GM23338 (cell line): ENCODE results near the gene RNF40. TPM values are rescaled to one million over a fixed set of nuclear protein-coding genes. Genes with fewer than 3 reads are reported as not detected.

Experiments
- ATAC-seq: fragments of 200-7000 bp; cut with Tn5 transposase; 3 replicates; pipeline ENCODE4 v1.9.1; 2020
- DNase-seq: peaks from one replicate; pipeline ENCODE4 v3.0.0-alpha.2; 2015; ENCODE audit warnings: low spot score
- H2AFZ ChIP-seq: fragments of 200-600 bp; sonication (generic); 2 replicates; pipeline ENCODE4 v1.8.0; 2016; ENCODE audit warnings: antibody characterized with exemption, mild to moderate bottlenecking, moderate library complexity
- H3F3A ChIP-seq: fragments of 200-600 bp; sonication (generic); replicated peaks from 2 replicates; pipeline ENCODE4 v1.8.0; 2017; ENCODE audit warnings: antibody characterized with exemption, mixed run types, low read depth
- H3K27ac ChIP-seq: fragments of 200-600 bp; sonication (generic); 2 replicates; pipeline ENCODE4 v1.6.1; 2016; ENCODE audit warnings: low read depth
- H3K27me3 ChIP-seq: fragments of 200-600 bp; sonication (generic); 2 replicates; pipeline ENCODE4 v1.8.0; 2016; ENCODE audit warnings: mild to moderate bottlenecking, mixed run types, moderate library complexity; ENCODE audit not compliant: insufficient read depth
- H3K36me3 ChIP-seq: fragments of 200-600 bp; sonication (generic); 2 replicates; pipeline ENCODE4 v1.8.0; 2016; ENCODE audit warnings: mild to moderate bottlenecking; ENCODE audit not compliant: insufficient read depth
- H3K4me1 ChIP-seq: fragments of 200-600 bp; sonication (generic); 2 replicates; pipeline ENCODE4 v1.8.0; 2016; ENCODE audit warnings: mild to moderate bottlenecking, moderate library complexity; ENCODE audit not compliant: insufficient read depth
- H3K4me2 ChIP-seq: fragments of 200-600 bp; sonication (generic); 2 replicates; pipeline ENCODE4 v1.7.1; 2017; ENCODE audit warnings: mixed run types
- H3K4me3 ChIP-seq: fragments of 200-600 bp; sonication (generic); 2 replicates; pipeline ENCODE4 v1.6.1; 2016; ENCODE audit warnings: mixed run types
- H3K79me2 ChIP-seq: fragments of 200-600 bp; sonication (generic); replicated peaks from 2 replicates; pipeline ENCODE4 v1.8.0; 2017; ENCODE audit warnings: mild to moderate bottlenecking; ENCODE audit not compliant: insufficient read depth
- H3K9me2 ChIP-seq: fragments of 200-600 bp; sonication (generic); 2 replicates; pipeline ENCODE4 v1.8.0; 2017; ENCODE audit not compliant: insufficient read depth
- H4K20me1 ChIP-seq: fragments of 200-600 bp; sonication (generic); replicated peaks from 2 replicates; pipeline ENCODE4 v1.8.0; 2017; ENCODE audit warnings: mild to moderate bottlenecking; ENCODE audit not compliant: insufficient read depth
- H3K27ac Mint-ChIP-seq: 2 replicates; pipeline ENCODE4 v1.8.0; 2020; ENCODE audit warnings: inconsistent platforms, mild to moderate bottlenecking, moderate library complexity, mixed read lengths
- H3K27me3 Mint-ChIP-seq: 3 replicates; pipeline ENCODE4 v1.8.0; 2022; ENCODE audit warnings: low read depth, mild to moderate bottlenecking, moderate library complexity, mixed read lengths, inconsistent platforms; ENCODE audit not compliant: insufficient read depth, poor library complexity
- H3K36me3 Mint-ChIP-seq: 3 replicates; pipeline ENCODE4 v1.8.0; 2021; ENCODE audit warnings: low read depth, mild to moderate bottlenecking, inconsistent platforms, moderate library complexity, mixed read lengths
- H3K4me1 Mint-ChIP-seq: 3 replicates; pipeline ENCODE4 v1.8.0; 2020; ENCODE audit warnings: mild to moderate bottlenecking, inconsistent platforms, mixed read lengths
- H3K4me3 Mint-ChIP-seq: 3 replicates; pipeline ENCODE4 v1.8.0; 2021; ENCODE audit warnings: moderate library complexity, mild to moderate bottlenecking, inconsistent platforms, mixed read lengths
- H3K9me3 Mint-ChIP-seq: 3 replicates; pipeline ENCODE4 v1.8.0; 2020; ENCODE audit warnings: moderate library complexity, mild to moderate bottlenecking, inconsistent platforms, mixed read lengths
- CTCF ChIP-seq, 2 experiments: fragments of 200-600 bp in 1 of 2; sonication (generic) in 1 of 2; conservative IDR thresholded peaks; 2 replicates each; pipeline versions ENCODE4 v1.5.1 to v1.6.1; 2016 to 2017; ENCODE audit warnings: antibody characterized with exemption in 2 of 2, low read depth in 2 of 2, mild to moderate bottlenecking in 2 of 2, moderate library complexity in 1 of 2
- EZH2phosphoT487 ChIP-seq: fragments of 200-600 bp; sonication (generic); IDR thresholded peaks from one replicate; pipeline ENCODE4 v1.8.1; 2018; ENCODE audit warnings: antibody characterized with exemption; ENCODE audit not compliant: unreplicated experiment
- JUNB ChIP-seq: IDR thresholded peaks from one replicate; pipeline ENCODE4 v1.6.1; 2016; ENCODE audit warnings: antibody characterized with exemption; ENCODE audit not compliant: unreplicated experiment
- REST ChIP-seq: IDR thresholded peaks from one replicate; pipeline ENCODE4 v1.6.1; 2018; ENCODE audit warnings: antibody characterized with exemption; ENCODE audit not compliant: unreplicated experiment
- ZNF331 ChIP-seq: fragments of 250-450 bp; sonication (Bioruptor Pico); IDR thresholded peaks from 2 replicates; pipeline ENCODE4 v1.5.0; 2020; ENCODE audit warnings: low read depth, mild to moderate bottlenecking, moderate library complexity
- ZNF462 ChIP-seq: fragments of 250-450 bp; sonication (Bioruptor Pico); IDR thresholded peaks from 2 replicates; pipeline ENCODE4 v1.5.0; 2020; ENCODE audit warnings: mild to moderate bottlenecking, moderate library complexity
- polyA plus RNA-seq: library from polyadenylated mRNA; unstranded; fragments of >200 nt; fragmentation: Nextera tagmentation; extraction: Ambion mirVana; gene quantifications from 2 replicates; pipeline ENCODE4 v1.2.1, GENCODE V29; 2016
- total RNA-seq: library from RNA; depleted of rRNA; stranded (reverse); fragments of >200 nt; shearing (Covaris generic); gene quantifications from 2 replicates; pipeline ENCODE4 v1.2.3, GENCODE V29; 2014

The RNF40 gene
- total and polyA plus RNA-seq, 2 experiments from 2014 or later, result 36.0 to 78.5 TPM

- H4K20me1 ChIP-seq, result peaks cover 20% of the 10 kb centered on the region
- H3K27ac ChIP-seq, result no peak overlapping the region
- H3K4me1 ChIP-seq, result peaks cover 6% of the 10 kb centered on the region; the same call in 1 of the 2 replicates
- peak overlapping the region; percentile 67 for H2AFZ ChIP-seq
- no peak for DNase-seq
- peak overlapping the region; percentile 33; the same call in 1 of the 2 replicates for H3K27ac Mint-ChIP-seq
- H3K4me3 Mint-ChIP-seq, result peak overlapping the region; percentile 95
- H3K27me3 ChIP-seq, result no peaks in the 10 kb centered on the region
- H3K9me3 Mint-ChIP-seq, result no peaks in the 10 kb centered on the region; the same call in 2 of the 3 replicates
- TF ChIP-seq ZNF462 (CRISPR knock-in tag) (no peak), JUNB (no peak), ZNF331 (no peak), EZH2phosphoT487 (no peak), REST (no peak), CTCF (conservative IDR thresholded peaks at IDR 0.05; ENCODE audit: low read depth in 2 of 2) (no peak)
- peaks cover 16% of the 10 kb centered on the region for H3K4me1 Mint-ChIP-seq
- ATAC-seq, result no peak
- 0 out of 2 replicates have a peak, but pooled peaks cover 7% of the 10 kb centered on the region for H3F3A ChIP-seq
- H3K4me2 ChIP-seq, result peak overlapping the region; percentile 88
- H3K79me2 ChIP-seq, result peaks cover 24% of the 10 kb centered on the region
- H3K36me3 ChIP-seq, result peaks cover 26% of the 10 kb centered on the region
- H3K9me2 ChIP-seq, result no peaks in the 10 kb centered on the region
- peak overlapping the region; percentile 79 for H3K4me3 ChIP-seq
- peaks cover 43% of the 10 kb centered on the region for H3K36me3 Mint-ChIP-seq
- H3K27me3 Mint-ChIP-seq, result peaks cover 29% of the 10 kb centered on the region
Measured at GRCh38 chr16:30760577-30761426, 1.3 kb upstream of the RNF40 start.
